DOHH2 (cell line): ENCODE results near the gene CRIM1.
A peak's percentile ranks its signal among the peaks of the same experiment; 100 is the strongest.

Experiments used
- CTCF ChIP-seq: fragments of 200-600 bp; sonication (generic); IDR thresholded peaks from one replicate; pipeline ENCODE4 v1.5.1; 2014; ENCODE audit warnings: antibody characterized with exemption, mild to moderate bottlenecking, low read depth, low read length; ENCODE audit not compliant: poor library complexity, severe bottlenecking
- EZH2phosphoT487 ChIP-seq: fragments of 200-600 bp; sonication (generic); IDR thresholded peaks from 2 replicates; pipeline ENCODE4 v1.6.1; 2017; ENCODE audit warnings: borderline replicate concordance, mild to moderate bottlenecking, antibody characterized with exemption, low read length, moderate library complexity, mixed read lengths

- TF ChIP-seq CTCF (peak; percentile 20), EZH2phosphoT487 (no peak)
Measured at GRCh38 chr2:36322108-36322507, 33.5 kb upstream of the CRIM1 start.
